ENCODE measurements around the gene CA10. TPM values are rescaled to one million over a fixed set of nuclear protein-coding genes. Genes with fewer than 3 reads are reported as not detected.

CA10 gene
- total RNA-seq, 1 experiment from 2014 or later: not detected

DNA sequence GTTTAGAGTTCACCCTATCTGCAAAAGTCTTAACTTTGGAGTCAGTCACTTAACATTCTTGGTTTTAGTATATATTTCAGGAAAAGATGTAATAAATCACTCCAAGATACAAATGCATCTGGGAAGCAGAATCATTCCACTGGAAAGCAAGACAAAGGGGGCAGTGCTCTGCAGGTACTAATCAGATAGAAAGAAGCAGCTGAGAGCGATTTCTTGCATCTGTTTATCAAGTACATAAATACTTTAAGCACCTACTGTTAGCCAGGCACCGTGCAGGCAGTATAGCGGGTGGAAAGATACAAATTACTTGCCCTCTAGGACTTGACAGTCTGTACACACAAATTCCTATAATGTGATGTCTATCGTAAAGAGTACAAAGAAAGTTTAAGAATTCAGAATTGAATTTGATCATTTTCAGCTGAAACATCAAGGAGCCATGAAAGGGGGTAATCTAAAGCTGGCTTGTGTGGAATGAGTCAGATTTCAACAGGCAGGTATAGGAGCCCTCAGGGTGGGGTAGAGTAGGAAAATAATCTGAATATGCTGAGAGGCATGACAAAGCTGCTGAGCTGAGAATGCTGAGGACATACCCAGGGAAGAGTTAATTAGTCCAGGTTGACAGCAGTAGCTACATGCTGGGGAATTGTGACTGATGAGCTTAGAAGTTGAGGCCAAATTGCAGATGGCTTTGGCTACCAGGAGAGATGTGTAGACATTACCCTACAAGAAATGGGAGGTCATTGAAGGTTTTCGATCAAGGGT lies 110.2 kb downstream of the CA10 start:
- no peak for DNase-seq (ENCODE audit: low spot score)

GRCh38 chr17:52047086-52047485 lies 111.4 kb downstream of the CA10 start:
- no peak for DNase-seq (ENCODE audit: low spot score)

DNA sequence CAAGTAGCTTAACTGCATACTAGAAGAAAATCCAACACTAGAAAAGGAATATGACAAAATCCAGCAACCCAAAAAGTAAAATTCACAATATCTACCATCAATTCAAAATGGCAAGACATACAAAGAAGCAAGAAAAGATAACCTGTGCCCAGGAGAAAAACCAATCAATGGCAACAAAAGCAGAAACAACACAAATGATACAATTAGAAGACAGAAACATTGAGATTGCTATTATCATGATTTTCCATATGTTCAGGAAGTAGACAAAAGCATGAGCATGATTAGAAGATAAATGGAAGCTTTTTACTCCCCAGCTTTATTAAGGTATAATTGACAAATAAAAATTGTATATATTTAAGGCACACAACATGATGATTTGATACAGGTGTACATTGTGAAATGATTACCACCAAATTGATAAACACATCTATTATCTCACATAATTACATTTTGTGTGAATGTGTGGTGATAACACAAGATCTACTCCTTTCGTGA lies 117.3 kb downstream of the CA10 start:
- DNase-seq (ENCODE audit: low spot score): no peak

GRCh38 chr17:52036416-52036815 lies 122.1 kb downstream of the CA10 start:
- DNase-seq (ENCODE audit: low spot score): no peak

DNA sequence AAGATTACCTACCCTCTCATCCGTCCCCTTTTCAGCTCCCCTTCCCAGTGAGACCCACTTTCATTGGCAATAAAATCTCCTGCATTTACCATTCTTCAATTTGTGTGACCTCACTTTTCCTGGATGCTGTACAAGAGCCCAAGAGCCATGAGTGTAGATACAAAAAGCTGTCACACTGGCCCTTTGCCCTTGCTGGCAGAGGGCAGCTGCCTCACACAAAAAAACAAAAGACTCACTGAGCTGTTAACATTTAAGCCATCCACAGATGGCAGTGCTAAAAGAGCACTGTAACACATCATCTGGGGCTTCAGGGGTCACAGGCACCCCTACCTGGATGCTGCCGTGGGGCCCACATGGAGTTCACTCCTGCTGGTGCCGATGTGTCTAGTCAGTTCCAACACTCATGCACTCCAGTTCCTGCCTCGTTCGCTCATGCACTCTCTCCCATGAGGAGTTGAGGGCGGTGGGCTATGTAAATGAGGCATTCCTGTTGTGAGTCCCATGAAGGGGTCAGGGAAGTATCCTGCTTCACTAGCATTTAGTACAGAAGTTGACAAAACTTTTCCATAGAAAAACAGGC lies 123.1 kb downstream of the CA10 start:
- DNase-seq (ENCODE audit: low spot score): no peak

GRCh38 chr17:52032454-52032853 lies 126.1 kb downstream of the CA10 start:
- DNase-seq (ENCODE audit: low spot score): no peak

GRCh38 chr17:52030052-52030451 lies 128.5 kb downstream of the CA10 start:
- no peak for DNase-seq (ENCODE audit: low spot score)

- peak; percentile 6 for DNase-seq (ENCODE audit: low spot score)
These were observed 130.8 kb downstream of the CA10 start for GRCh38 chr17:52027620-52028295.

DNA sequence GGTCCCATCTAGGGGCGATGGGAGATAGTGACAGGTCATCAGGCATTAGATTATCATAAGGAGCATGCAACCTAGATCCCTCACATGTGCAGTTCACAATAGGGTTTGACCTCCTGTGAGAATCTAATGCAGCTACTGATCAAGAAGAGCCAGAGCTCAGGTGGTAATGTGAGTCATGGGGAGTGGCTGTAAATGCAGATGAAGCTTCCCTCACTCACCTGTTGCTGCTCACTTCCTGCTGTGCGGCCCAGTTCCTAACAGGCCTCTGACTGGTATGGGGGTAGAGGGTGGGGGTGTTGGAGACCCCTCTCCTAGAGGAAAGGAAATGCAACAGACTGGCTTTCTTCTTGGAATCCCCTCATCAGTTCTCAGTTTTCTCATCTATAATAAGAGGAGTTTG lies 131.4 kb downstream of the CA10 start:
- no peak for DNase-seq (ENCODE audit: low spot score)

- DNase-seq (ENCODE audit: low spot score): no peak
These were observed 132.4 kb downstream of the CA10 start for GRCh38 chr17:52026075-52026474.

DNA sequence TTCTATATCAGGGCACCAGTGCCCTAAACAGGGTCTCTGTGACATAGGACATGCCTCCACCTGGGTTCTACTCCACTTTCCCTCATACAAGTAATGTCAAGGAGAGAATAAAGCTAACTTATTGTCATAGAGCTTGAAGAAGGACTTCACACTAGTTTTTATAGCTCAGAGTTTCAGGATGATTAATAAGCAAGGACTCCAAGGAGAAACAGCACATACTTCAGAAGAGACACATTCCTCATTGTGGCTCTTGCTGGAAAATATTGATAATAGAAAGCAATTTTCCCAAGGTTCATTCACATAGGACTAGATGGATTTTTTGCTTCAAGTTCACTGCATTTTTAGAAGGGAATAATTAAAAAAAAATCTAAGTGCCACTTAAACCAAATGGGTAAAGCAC lies 133.3 kb downstream of the CA10 start:
- no peak for DNase-seq (ENCODE audit: low spot score)

DNA sequence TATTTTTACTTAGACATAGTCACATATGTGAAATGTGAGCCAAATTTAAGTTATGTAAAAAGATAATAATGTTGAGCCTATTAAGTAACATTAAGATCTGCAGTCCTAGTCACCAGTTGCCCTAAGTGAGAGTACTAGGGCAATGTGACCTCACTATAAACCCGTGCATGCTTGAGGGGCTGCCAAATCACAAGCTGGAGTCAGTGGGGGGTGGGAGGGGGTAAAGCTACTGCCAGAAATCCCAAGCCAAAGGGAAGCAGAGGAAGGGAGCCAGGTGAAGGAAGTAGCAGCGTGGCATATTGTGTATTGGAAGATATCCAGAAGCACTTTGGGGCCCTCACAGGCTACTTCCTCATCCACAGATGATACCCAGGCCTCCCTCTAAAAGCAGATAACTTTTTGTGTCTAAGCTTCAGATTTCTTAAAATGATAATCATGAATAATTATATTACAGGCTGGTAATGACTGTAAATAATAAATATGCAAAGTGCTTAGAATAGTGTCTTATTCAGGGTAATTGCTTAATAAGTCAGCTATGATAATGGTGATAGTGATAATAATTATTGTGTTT lies 134.1 kb downstream of the CA10 start:
- no peak for DNase-seq (ENCODE audit: low spot score)

GRCh38 chr17:52011064-52011463 lies 147.4 kb downstream of the CA10 start:
- DNase-seq (ENCODE audit: low spot score): no peak

- DNase-seq (ENCODE audit: low spot score): no peak
These were observed 158.9 kb downstream of the CA10 start for GRCh38 chr17:51999654-52000053.

DNA sequence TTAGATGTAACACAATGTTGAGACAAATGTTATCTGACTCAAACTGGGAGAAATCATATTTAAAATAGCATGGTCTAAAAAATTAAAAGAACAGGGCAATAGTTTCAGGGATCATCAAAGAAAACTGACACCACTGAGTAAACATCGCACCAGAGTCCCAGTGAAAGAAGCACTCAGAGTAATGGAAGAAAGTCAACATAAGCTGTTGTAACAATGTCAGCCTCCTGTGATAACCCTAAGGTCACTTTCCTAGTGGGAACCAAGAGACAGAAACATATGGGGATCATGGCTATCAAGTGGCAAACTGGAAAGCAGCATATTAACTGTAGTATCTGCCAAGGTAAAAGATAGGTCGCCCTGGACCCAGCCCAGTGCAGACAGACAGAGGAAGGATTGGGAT lies 160.8 kb downstream of the CA10 start:
- no peak for DNase-seq (ENCODE audit: low spot score)

DNA sequence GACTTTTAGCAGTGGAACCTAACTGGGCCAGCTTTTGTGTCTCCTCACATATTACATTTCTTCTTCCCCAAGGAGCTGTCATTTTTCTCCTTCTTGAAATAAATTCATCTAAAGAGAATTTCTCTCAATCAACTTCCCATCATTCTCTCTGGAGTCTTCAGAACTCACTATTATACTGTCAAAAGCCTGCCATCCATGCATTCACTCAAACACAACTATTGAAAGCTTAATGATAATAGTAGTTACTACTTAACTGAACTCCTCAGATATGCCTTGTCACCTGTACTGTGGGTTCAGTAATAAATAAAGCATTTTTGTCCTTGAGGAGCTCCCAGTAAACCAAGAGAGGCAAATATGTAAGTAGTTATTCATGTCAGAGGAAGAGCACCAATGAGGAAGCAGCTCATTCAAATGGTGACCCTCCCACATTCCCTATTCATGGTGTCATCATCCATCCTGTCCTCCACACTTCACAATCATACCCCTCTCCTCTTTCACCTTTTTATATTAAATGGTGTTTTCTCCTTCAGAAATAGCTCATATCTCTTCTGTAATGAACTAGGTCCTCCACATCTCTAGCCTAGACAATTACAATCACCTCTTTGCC lies 162.6 kb downstream of the CA10 start:
- no peak for DNase-seq (ENCODE audit: low spot score)

DNA sequence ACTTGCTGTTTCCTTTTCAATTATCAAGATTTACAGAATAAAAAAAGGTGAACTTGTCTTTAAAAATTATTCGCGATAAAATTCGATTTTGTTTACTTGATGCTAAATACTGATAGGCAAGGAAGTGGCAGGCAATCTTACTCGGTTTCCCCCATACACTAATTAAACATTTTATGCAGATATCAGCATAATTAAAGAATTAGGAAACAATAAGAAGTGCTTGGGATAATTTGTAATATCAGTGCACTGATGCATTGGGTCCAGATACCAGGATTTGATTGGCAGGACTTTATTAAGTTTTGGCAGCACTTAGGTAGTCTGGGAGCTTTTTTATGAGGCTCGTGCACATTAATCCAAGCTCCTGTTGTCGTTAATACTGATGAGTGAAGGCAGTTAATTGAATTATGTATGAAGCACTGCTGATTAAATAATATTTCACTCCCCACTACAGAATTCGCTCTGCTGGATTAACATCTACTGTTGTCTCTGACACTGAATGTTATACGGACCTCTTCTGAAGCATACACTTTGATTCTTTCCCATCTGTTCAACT lies 165.6 kb downstream of the CA10 start:
- no peak for DNase-seq (ENCODE audit: low spot score)

- DNase-seq (ENCODE audit: low spot score): no peak
These were observed 187.4 kb downstream of the CA10 start for GRCh38 chr17:51971121-51971520.

DNA sequence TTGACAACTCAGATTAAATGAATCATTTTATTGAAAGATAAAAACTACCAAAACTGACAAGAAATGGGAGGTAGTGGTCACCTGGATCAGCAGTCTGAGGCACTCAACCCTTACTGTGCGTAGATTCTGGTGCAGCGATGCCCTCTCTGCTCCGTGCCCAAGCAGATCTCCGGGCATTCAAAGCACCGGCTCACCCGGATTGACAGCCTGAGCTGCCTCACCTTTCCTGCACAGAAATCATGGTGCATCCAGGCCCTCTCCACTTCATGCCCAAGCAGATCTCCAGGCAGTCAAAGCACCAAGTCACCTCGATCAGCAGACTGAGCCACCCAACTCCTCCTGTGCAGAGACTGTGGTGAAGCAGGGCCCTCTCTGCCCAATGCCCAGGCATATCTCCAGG lies 196.8 kb downstream of the CA10 start:
- no peak for DNase-seq (ENCODE audit: low spot score)

DNA sequence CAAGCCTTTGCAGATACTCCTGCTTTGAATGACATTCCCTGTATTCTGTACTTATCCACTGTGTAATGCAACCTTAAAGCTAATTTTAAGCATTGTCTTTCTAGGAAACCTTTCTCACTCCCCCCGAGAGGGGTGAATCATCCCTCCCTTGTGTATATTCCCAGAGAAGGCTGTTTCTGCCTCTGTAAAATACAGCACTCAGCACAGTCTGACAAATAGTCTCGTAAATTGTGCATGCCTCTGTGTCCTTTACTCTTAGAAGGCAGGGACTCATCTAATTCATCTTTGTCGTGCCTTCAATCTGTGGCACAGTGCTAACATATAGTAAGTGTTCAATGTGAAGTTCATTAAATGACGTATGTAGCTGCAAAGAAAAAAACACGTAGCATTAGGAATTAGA lies 200.7 kb downstream of the CA10 start:
- no peak for DNase-seq (ENCODE audit: low spot score)

GRCh38 chr17:51955245-51955644 lies 203.3 kb downstream of the CA10 start:
- no peak for DNase-seq (ENCODE audit: low spot score)

DNA sequence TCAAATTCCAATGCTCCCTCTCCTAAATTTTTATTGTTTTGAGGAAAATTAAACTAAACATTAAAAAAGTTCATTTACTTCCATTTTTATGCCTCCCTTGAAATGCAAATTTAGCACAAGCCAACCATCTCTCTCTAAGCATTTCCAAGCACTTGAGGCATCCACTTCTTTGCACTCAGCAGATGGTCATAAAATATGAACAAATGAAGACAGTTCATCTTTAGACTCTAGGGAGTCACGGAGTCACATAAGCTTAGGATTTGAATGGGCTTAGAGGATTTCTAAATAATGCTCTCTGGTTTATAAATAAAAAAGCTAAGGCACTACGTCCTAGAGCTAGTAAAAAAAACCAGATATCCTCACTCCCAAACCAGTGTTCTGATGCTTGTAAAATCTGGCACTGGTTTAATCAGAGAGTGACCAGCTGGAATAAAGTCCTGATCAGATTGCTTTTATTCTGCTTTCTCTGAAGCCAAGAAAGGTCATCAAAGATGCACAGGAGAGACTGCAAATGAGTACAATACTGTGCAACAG lies 204.2 kb downstream of the CA10 start:
- no peak for DNase-seq (ENCODE audit: low spot score)
